GM23338 (cell line): Measurements from ENCODE around the gene GNAZ. TPM values are rescaled to one million over a fixed set of nuclear protein-coding genes. Genes with fewer than 3 reads are reported as not detected.

Source experiments
- ATAC-seq: fragments of 200-7000 bp; cut with Tn5 transposase; 3 replicates; pipeline ENCODE4 v1.9.1; 2020
- DNase-seq: peaks from one replicate; pipeline ENCODE4 v3.0.0-alpha.2; 2015; ENCODE audit warnings: low spot score
- H2AFZ ChIP-seq: fragments of 200-600 bp; sonication (generic); 2 replicates; pipeline ENCODE4 v1.8.0; 2016; ENCODE audit warnings: antibody characterized with exemption, mild to moderate bottlenecking, moderate library complexity
- H3F3A ChIP-seq: fragments of 200-600 bp; sonication (generic); replicated peaks from 2 replicates; pipeline ENCODE4 v1.8.0; 2017; ENCODE audit warnings: antibody characterized with exemption, mixed run types, low read depth
- H3K27ac ChIP-seq: fragments of 200-600 bp; sonication (generic); 2 replicates; pipeline ENCODE4 v1.6.1; 2016; ENCODE audit warnings: low read depth
- H3K27me3 ChIP-seq: fragments of 200-600 bp; sonication (generic); 2 replicates; pipeline ENCODE4 v1.8.0; 2016; ENCODE audit warnings: mild to moderate bottlenecking, mixed run types, moderate library complexity; ENCODE audit not compliant: insufficient read depth
- H3K36me3 ChIP-seq: fragments of 200-600 bp; sonication (generic); 2 replicates; pipeline ENCODE4 v1.8.0; 2016; ENCODE audit warnings: mild to moderate bottlenecking; ENCODE audit not compliant: insufficient read depth
- H3K4me1 ChIP-seq: fragments of 200-600 bp; sonication (generic); 2 replicates; pipeline ENCODE4 v1.8.0; 2016; ENCODE audit warnings: mild to moderate bottlenecking, moderate library complexity; ENCODE audit not compliant: insufficient read depth
- H3K4me2 ChIP-seq: fragments of 200-600 bp; sonication (generic); 2 replicates; pipeline ENCODE4 v1.7.1; 2017; ENCODE audit warnings: mixed run types
- H3K4me3 ChIP-seq: fragments of 200-600 bp; sonication (generic); 2 replicates; pipeline ENCODE4 v1.6.1; 2016; ENCODE audit warnings: mixed run types
- H3K79me2 ChIP-seq: fragments of 200-600 bp; sonication (generic); replicated peaks from 2 replicates; pipeline ENCODE4 v1.8.0; 2017; ENCODE audit warnings: mild to moderate bottlenecking; ENCODE audit not compliant: insufficient read depth
- H3K9me2 ChIP-seq: fragments of 200-600 bp; sonication (generic); 2 replicates; pipeline ENCODE4 v1.8.0; 2017; ENCODE audit not compliant: insufficient read depth
- H4K20me1 ChIP-seq: fragments of 200-600 bp; sonication (generic); replicated peaks from 2 replicates; pipeline ENCODE4 v1.8.0; 2017; ENCODE audit warnings: mild to moderate bottlenecking; ENCODE audit not compliant: insufficient read depth
- H3K27ac Mint-ChIP-seq: 2 replicates; pipeline ENCODE4 v1.8.0; 2020; ENCODE audit warnings: inconsistent platforms, mild to moderate bottlenecking, moderate library complexity, mixed read lengths
- H3K27me3 Mint-ChIP-seq: 3 replicates; pipeline ENCODE4 v1.8.0; 2022; ENCODE audit warnings: low read depth, mild to moderate bottlenecking, moderate library complexity, mixed read lengths, inconsistent platforms; ENCODE audit not compliant: insufficient read depth, poor library complexity
- H3K36me3 Mint-ChIP-seq: 3 replicates; pipeline ENCODE4 v1.8.0; 2021; ENCODE audit warnings: low read depth, mild to moderate bottlenecking, inconsistent platforms, moderate library complexity, mixed read lengths
- H3K4me1 Mint-ChIP-seq: 3 replicates; pipeline ENCODE4 v1.8.0; 2020; ENCODE audit warnings: mild to moderate bottlenecking, inconsistent platforms, mixed read lengths
- H3K4me3 Mint-ChIP-seq: 3 replicates; pipeline ENCODE4 v1.8.0; 2021; ENCODE audit warnings: moderate library complexity, mild to moderate bottlenecking, inconsistent platforms, mixed read lengths
- H3K9me3 Mint-ChIP-seq: 3 replicates; pipeline ENCODE4 v1.8.0; 2020; ENCODE audit warnings: moderate library complexity, mild to moderate bottlenecking, inconsistent platforms, mixed read lengths
- CREB1 ChIP-seq: fragments of 250-450 bp; sonication (Bioruptor Pico); IDR thresholded peaks from 2 replicates; pipeline ENCODE4 v1.5.0; 2020; ENCODE audit warnings: low read depth, mild to moderate bottlenecking, moderate library complexity
- EZH2 ChIP-seq: fragments of 200-600 bp; sonication (generic); IDR thresholded peaks from one replicate; pipeline ENCODE4 v1.8.0; 2017; ENCODE audit warnings: antibody characterized with exemption, mild to moderate bottlenecking, low read depth; ENCODE audit not compliant: unreplicated experiment
- EZH2phosphoT487 ChIP-seq: fragments of 200-600 bp; sonication (generic); IDR thresholded peaks from one replicate; pipeline ENCODE4 v1.8.1; 2018; ENCODE audit warnings: antibody characterized with exemption; ENCODE audit not compliant: unreplicated experiment
- JUNB ChIP-seq: IDR thresholded peaks from one replicate; pipeline ENCODE4 v1.6.1; 2016; ENCODE audit warnings: antibody characterized with exemption; ENCODE audit not compliant: unreplicated experiment
- NANOG ChIP-seq: IDR thresholded peaks from 2 replicates; pipeline ENCODE4 v1.6.1; 2016; ENCODE audit warnings: antibody characterized with exemption, borderline replicate concordance
- POLR2AphosphoS5 ChIP-seq: IDR thresholded peaks from 2 replicates; pipeline ENCODE4 v1.6.1; 2016; ENCODE audit warnings: antibody characterized with exemption, low read depth
- REST ChIP-seq: IDR thresholded peaks from one replicate; pipeline ENCODE4 v1.6.1; 2018; ENCODE audit warnings: antibody characterized with exemption; ENCODE audit not compliant: unreplicated experiment
- STAT1 ChIP-seq: IDR thresholded peaks from one replicate; pipeline ENCODE4 v1.6.1; 2016; ENCODE audit warnings: antibody characterized with exemption; ENCODE audit not compliant: unreplicated experiment
- ZNF114 ChIP-seq: fragments of 250-450 bp; sonication (Bioruptor Pico); IDR thresholded peaks from 2 replicates; pipeline ENCODE4 v1.5.0; 2020; ENCODE audit warnings: mild to moderate bottlenecking, moderate library complexity
- ZNF331 ChIP-seq: fragments of 250-450 bp; sonication (Bioruptor Pico); IDR thresholded peaks from 2 replicates; pipeline ENCODE4 v1.5.0; 2020; ENCODE audit warnings: low read depth, mild to moderate bottlenecking, moderate library complexity
- ZNF462 ChIP-seq: fragments of 250-450 bp; sonication (Bioruptor Pico); IDR thresholded peaks from 2 replicates; pipeline ENCODE4 v1.5.0; 2020; ENCODE audit warnings: mild to moderate bottlenecking, moderate library complexity
- polyA plus RNA-seq: library from polyadenylated mRNA; unstranded; fragments of >200 nt; fragmentation: Nextera tagmentation; extraction: Ambion mirVana; gene quantifications from 2 replicates; pipeline ENCODE4 v1.2.1, GENCODE V29; 2016
- total RNA-seq: library from RNA; depleted of rRNA; stranded (reverse); fragments of >200 nt; shearing (Covaris generic); gene quantifications from 2 replicates; pipeline ENCODE4 v1.2.3, GENCODE V29; 2014
- TF ChIP-seq, protein P1 (sequence below): IDR thresholded peaks from 2 replicates; pipeline ENCODE4 v1.6.1; 2016; ENCODE audit warnings: antibody characterized with exemption
- TF ChIP-seq, protein P2 (sequence below), 2 experiments: fragments of 200-600 bp in 1 of 2; sonication (generic) in 1 of 2; conservative IDR thresholded peaks; 2 replicates each; pipeline versions ENCODE4 v1.5.1 to v1.6.1; 2016 to 2017; ENCODE audit warnings: antibody characterized with exemption in 2 of 2, low read depth in 2 of 2, mild to moderate bottlenecking in 2 of 2, moderate library complexity in 1 of 2

The GNAZ gene
- total and polyA plus RNA-seq, 2 experiments from 2014 or later: 2.9 to 11.1 TPM

DNA sequence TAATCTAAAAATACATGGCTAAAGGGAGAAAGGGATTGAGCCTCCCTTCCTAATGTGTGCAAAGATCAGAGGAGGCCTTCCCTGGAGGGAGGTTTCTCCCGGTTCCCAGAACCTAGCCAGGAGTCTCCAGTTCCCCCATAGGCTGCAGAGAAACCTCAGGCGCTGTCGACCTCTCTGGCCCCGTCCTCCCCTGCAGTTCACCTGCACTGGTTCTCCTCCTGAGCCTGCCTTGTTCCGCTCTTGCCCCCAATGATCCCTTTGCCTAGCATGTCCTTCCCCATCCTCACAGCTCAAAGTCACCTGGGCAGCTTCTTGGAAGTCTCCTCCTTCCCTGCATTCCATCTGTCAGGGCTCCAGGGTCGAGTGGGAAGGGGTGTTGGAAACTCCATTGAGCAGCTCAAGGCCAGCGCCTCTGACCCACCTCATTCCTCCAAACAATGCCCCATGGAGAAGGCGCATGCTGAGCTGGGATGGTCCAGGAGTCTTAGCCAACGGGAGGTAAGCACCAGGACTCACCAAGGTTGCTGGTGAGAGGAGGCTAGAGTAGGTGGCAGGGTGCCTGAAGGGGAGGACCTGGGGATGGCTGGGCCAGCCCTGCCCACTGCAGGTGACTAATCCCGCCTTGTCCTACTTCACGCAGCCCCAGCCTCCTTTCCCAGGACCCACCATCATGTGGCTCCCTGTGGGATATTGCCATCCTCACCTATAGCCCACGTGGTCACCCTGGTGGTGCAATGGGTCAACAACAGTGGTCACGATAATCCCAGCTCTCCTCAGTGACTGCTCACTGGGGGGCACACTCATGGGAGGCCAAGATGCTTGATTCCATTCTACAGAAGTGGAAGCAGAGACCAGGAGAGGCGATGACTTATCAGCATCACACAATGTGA, 56.1 kb downstream of the GNAZ start:
- Histone ChIP-seq H3K36me3 (no peaks in the 10 kb centered on the region), H3K27me3 (no peaks in the 10 kb centered on the region), H3K4me1 (no peaks in the 10 kb centered on the region), H4K20me1 (no peaks in the 10 kb centered on the region), H3K27ac (no peak overlapping the region), H2AFZ (no peak overlapping the region), H3K79me2 (no peaks in the 10 kb centered on the region), H3K4me2 (no peak overlapping the region), H3K9me2 (no peaks in the 10 kb centered on the region), H3F3A (no peaks in the 10 kb centered on the region), H3K4me3 (no peak overlapping the region)
- ATAC-seq: no peak
- no peak overlapping the region; the same call in 2 of the 3 replicates for H3K4me3 Mint-ChIP-seq
- H3K27me3 Mint-ChIP-seq: peaks cover 16% of the 10 kb centered on the region
- no peaks in the 10 kb centered on the region for H3K36me3 Mint-ChIP-seq
- H3K27ac Mint-ChIP-seq: no peak overlapping the region
- peaks cover 2% of the 10 kb centered on the region; the same call in 2 of the 3 replicates for H3K4me1 Mint-ChIP-seq
- H3K9me3 Mint-ChIP-seq: peaks cover 2% of the 10 kb centered on the region; the same call in 1 of the 3 replicates
- TF ChIP-seq STAT1 (no peak), ZNF462 (no peak), CREB1 (CRISPR knock-in tag) (no peak), POLR2AphosphoS5 (no peak), NANOG (no peak), EZH2phosphoT487 (no peak), ZNF114 (CRISPR knock-in tag) (no peak), EZH2 (no peak), JUNB (no peak), REST (no peak), ZNF331 (CRISPR knock-in tag) (no peak)
- TF ChIP-seq, protein P1, sequence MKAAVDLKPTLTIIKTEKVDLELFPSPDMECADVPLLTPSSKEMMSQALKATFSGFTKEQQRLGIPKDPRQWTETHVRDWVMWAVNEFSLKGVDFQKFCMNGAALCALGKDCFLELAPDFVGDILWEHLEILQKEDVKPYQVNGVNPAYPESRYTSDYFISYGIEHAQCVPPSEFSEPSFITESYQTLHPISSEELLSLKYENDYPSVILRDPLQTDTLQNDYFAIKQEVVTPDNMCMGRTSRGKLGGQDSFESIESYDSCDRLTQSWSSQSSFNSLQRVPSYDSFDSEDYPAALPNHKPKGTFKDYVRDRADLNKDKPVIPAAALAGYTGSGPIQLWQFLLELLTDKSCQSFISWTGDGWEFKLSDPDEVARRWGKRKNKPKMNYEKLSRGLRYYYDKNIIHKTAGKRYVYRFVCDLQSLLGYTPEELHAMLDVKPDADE: no peak
- TF ChIP-seq, protein P2, sequence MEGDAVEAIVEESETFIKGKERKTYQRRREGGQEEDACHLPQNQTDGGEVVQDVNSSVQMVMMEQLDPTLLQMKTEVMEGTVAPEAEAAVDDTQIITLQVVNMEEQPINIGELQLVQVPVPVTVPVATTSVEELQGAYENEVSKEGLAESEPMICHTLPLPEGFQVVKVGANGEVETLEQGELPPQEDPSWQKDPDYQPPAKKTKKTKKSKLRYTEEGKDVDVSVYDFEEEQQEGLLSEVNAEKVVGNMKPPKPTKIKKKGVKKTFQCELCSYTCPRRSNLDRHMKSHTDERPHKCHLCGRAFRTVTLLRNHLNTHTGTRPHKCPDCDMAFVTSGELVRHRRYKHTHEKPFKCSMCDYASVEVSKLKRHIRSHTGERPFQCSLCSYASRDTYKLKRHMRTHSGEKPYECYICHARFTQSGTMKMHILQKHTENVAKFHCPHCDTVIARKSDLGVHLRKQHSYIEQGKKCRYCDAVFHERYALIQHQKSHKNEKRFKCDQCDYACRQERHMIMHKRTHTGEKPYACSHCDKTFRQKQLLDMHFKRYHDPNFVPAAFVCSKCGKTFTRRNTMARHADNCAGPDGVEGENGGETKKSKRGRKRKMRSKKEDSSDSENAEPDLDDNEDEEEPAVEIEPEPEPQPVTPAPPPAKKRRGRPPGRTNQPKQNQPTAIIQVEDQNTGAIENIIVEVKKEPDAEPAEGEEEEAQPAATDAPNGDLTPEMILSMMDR (conservative IDR thresholded peaks at IDR 0.05; ENCODE audit: low read depth in 2 of 2): no peak
- DNase-seq: no peak
